HCT116 (cell line): ENCODE results near the gene RNF112. TPM values are rescaled to one million over a fixed set of nuclear protein-coding genes. Genes with fewer than 3 reads are reported as not detected.
"Not testable (repeated sequence)": the region's sequence is repeated elsewhere in the genome, so short reads cannot be mapped to it uniquely, and the experiment has no call there.

Source experiments
- ATAC-seq: fragments of 200-7000 bp; cut with Tn5 transposase; 2 replicates; pipeline ENCODE4 v1.9.1; 2020; ENCODE audit warnings: mild to moderate bottlenecking, moderate library complexity
- BruUV-seq: library from RNA; stranded (reverse); fragments of 400-500 nt; replicated peaks from 2 replicates; lab custom pipeline; 2021; lab: Mats Ljungman, UMichigan
- CTCF ChIA-PET: fragments of 300-600 bp; sonication (Branson Sonifier 250); formaldehyde crosslinking; loops from one replicate; lab custom pipeline; 2021; ENCODE audit warnings: antibody characterized with exemption; lab: Charles Lee
- POLR2A ChIA-PET: fragments of 300-600, 350-600 bp; sonication (Branson Sonifier 250); formaldehyde crosslinking; loops from one replicate; lab custom pipeline; 2021; ENCODE audit warnings: antibody characterized with exemption; lab: Charles Lee
- RAD21 ChIA-PET, 2 experiments: fragments of 300-600 bp; sonication (Branson Sonifier 250); formaldehyde crosslinking; loops; one replicate each; lab custom pipeline; 2023; ENCODE audit warnings: low total read pairs in 2 of 2; ENCODE audit not compliant: uncharacterized antibody in 2 of 2, unreplicated experiment in 2 of 2, low non-redundant PET in 1 of 2; lab: Charles Lee
- DNase-seq: peaks from one replicate; pipeline ENCODE4 v3.0.0-alpha.2; 2010; ENCODE audit warnings: low read depth, low spot score
- H2AFZ ChIP-seq: fragments of 200-600 bp; shearing (Covaris generic), sonication (generic); 2 replicates; pipeline ENCODE4 v1.6.1; 2017; ENCODE audit warnings: low read depth, mixed run types, mixed read lengths, antibody characterized with exemption, low read length; ENCODE audit not compliant: poor library complexity, severe bottlenecking
- H3K27ac ChIP-seq: 2 replicates; pipeline ENCODE4 v1.5.1; 2012; ENCODE audit warnings: low read depth, low read length
- H3K27me3 ChIP-seq: fragments of 200-600 bp; sonication (generic); 2 replicates; pipeline ENCODE4 v1.6.1; 2016; ENCODE audit warnings: mixed run types, low read length, mixed read lengths; ENCODE audit not compliant: insufficient read depth
- H3K36me3 ChIP-seq, 2 experiments: fragments of 200-500 bp in 1 of 2; fragments of 200-600 bp in 1 of 2; sonication (Bioruptor generic) in 1 of 2; sonication (generic) in 1 of 2; 2 replicates each; pipeline versions ENCODE4 v1.5.1 to v1.6.1; 2014 to 2016; ENCODE audit warnings: low read length in 2 of 2, inconsistent platforms in 1 of 2, mixed read lengths in 1 of 2, mixed run types in 1 of 2; ENCODE audit not compliant: insufficient read depth in 2 of 2, control insufficient read depth in 1 of 2
- H3K4me1 ChIP-seq, 2 experiments: fragments of 200-600 bp in 1 of 2; sonication (generic) in 1 of 2; 2 replicates each; pipeline versions ENCODE4 v1.5.1 to v1.6.1; 2012 to 2017; ENCODE audit warnings: low read length in 2 of 2, inconsistent platforms in 1 of 2, mild to moderate bottlenecking in 1 of 2, mixed read lengths in 1 of 2, mixed run types in 1 of 2, moderate library complexity in 1 of 2; ENCODE audit not compliant: insufficient read depth in 2 of 2, control insufficient read depth in 1 of 2
- H3K4me2 ChIP-seq: fragments of 200-600 bp; sonication (generic); 2 replicates; pipeline ENCODE4 v1.6.1; 2017; ENCODE audit warnings: mixed run types, low read length, mixed read lengths
- H3K4me3 ChIP-seq, 2 experiments: fragments of 200-600 bp in 1 of 2; sonication (generic) in 1 of 2; replicated peaks in 1 of 2; 2 replicates each; pipeline ENCODE4 v1.5.1; 2011 to 2016; ENCODE audit warnings: low read length in 2 of 2, control low read depth in 1 of 2, low read depth in 1 of 2, mild to moderate bottlenecking in 1 of 2, mixed read lengths in 1 of 2, mixed run types in 1 of 2
- H3K79me2 ChIP-seq: fragments of 200-600 bp; sonication (generic); 2 replicates; pipeline ENCODE4 v1.6.1; 2017; ENCODE audit warnings: mild to moderate bottlenecking, mixed run types, low read length, moderate library complexity, mixed read lengths; ENCODE audit not compliant: insufficient read depth
- H3K9ac ChIP-seq: fragments of 200-600 bp; sonication (generic); 2 replicates; pipeline ENCODE4 v1.6.1; 2016; ENCODE audit warnings: low read length, mixed read lengths
- H3K9me2 ChIP-seq: fragments of 200-600 bp; sonication (generic), shearing (Covaris generic); 2 replicates; pipeline ENCODE4 v1.6.1; 2017; ENCODE audit warnings: mixed run types, mild to moderate bottlenecking, moderate library complexity; ENCODE audit not compliant: insufficient read depth
- H3K9me3 ChIP-seq, 2 experiments: fragments of 200-500 bp in 1 of 2; fragments of 200-600 bp in 1 of 2; sonication (Bioruptor generic) in 1 of 2; sonication (generic) in 1 of 2; 2 replicates each; pipeline ENCODE4 v1.6.1; 2014 to 2017; ENCODE audit warnings: low read length in 2 of 2, mixed read lengths in 2 of 2, inconsistent platforms in 1 of 2, low read depth in 1 of 2, mild to moderate bottlenecking in 1 of 2, mixed run types in 1 of 2, moderate library complexity in 1 of 2; ENCODE audit not compliant: control insufficient read depth in 1 of 2, insufficient read depth in 1 of 2
- H4K20me1 ChIP-seq: fragments of 200-600 bp; sonication (generic), shearing (Covaris generic); 2 replicates; pipeline ENCODE4 v1.6.1; 2017; ENCODE audit warnings: mixed run types, mild to moderate bottlenecking, moderate library complexity; ENCODE audit not compliant: insufficient read depth
- CBX3 ChIP-seq: IDR thresholded peaks from 2 replicates; pipeline ENCODE4 v1.6.1; 2012; ENCODE audit warnings: low read depth
- CEBPB ChIP-seq: IDR thresholded peaks from 2 replicates; pipeline ENCODE4 v1.6.1; 2012; ENCODE audit warnings: low read depth
- EGR1 ChIP-seq: IDR thresholded peaks from 2 replicates; pipeline ENCODE4 v1.6.1; 2012; ENCODE audit warnings: low read depth
- ELF1 ChIP-seq: IDR thresholded peaks from 2 replicates; pipeline ENCODE4 v1.6.1; 2012; ENCODE audit warnings: low read depth, borderline replicate concordance
- EZH2phosphoT487 ChIP-seq: fragments of 200-600 bp; IDR thresholded peaks from 2 replicates; pipeline ENCODE4 v1.6.1; 2018; ENCODE audit warnings: antibody characterized with exemption, borderline replicate concordance
- FOSL1 ChIP-seq: IDR thresholded peaks from 2 replicates; pipeline ENCODE4 v1.6.1; 2012; ENCODE audit warnings: low read depth
- POLR2AphosphoS5 ChIP-seq: IDR thresholded peaks from 2 replicates; pipeline ENCODE4 v1.6.1; 2011; ENCODE audit warnings: mild to moderate bottlenecking, low read depth, low read length, moderate library complexity
- RAD21 ChIP-seq: IDR thresholded peaks from 2 replicates; pipeline ENCODE4 v1.6.1; 2012; ENCODE audit warnings: low read depth, mild to moderate bottlenecking
- SIN3A ChIP-seq: IDR thresholded peaks from 2 replicates; pipeline ENCODE4 v1.6.1; 2012; ENCODE audit warnings: low read depth
- SP1 ChIP-seq: IDR thresholded peaks from 2 replicates; pipeline ENCODE4 v1.6.1; 2012; ENCODE audit warnings: low read depth
- TCF7L2 ChIP-seq: IDR thresholded peaks from 2 replicates; pipeline ENCODE4 v1.7.0; 2011; ENCODE audit warnings: borderline replicate concordance, inconsistent platforms; ENCODE audit not compliant: insufficient read depth, insufficient read length; ENCODE audit errors: extremely low read depth
- ZFX ChIP-seq: fragments of 450-650 bp; IDR thresholded peaks from 2 replicates; pipeline ENCODE4 v1.6.1; 2017
- intact Hi-C: fragments of 100-400 bp; cut with micrococcal nuclease; formaldehyde crosslinking; loops from 2 replicates; pipeline ENCODE4 v1.10.0; 2022
- total RNA-seq: library from RNA; stranded (reverse); gene quantifications from one replicate; pipeline ENCODE4 v1.2.1, GENCODE V29; 2021; ENCODE audit not compliant: unreplicated experiment
- TF ChIP-seq, protein P1 (sequence below): IDR thresholded peaks from 2 replicates; pipeline ENCODE4 v1.6.1; 2011; ENCODE audit warnings: mild to moderate bottlenecking, low read length, moderate library complexity; ENCODE audit not compliant: insufficient replicate concordance; ENCODE audit errors: extremely low read depth
- TF ChIP-seq, protein P2 (sequence below): IDR thresholded peaks from 2 replicates; pipeline ENCODE4 v1.6.1; 2012; ENCODE audit warnings: low read depth

Gene RNF112
- total RNA-seq, 1 experiment from 2014 or later, result 0.98 TPM

- not testable (repeated sequence) for H3K27ac ChIP-seq, H3K4me2 ChIP-seq, BruUV-seq
Observed at GRCh38 chr17:19441288-19441687, 30.3 kb downstream of the RNF112 start.

DNA sequence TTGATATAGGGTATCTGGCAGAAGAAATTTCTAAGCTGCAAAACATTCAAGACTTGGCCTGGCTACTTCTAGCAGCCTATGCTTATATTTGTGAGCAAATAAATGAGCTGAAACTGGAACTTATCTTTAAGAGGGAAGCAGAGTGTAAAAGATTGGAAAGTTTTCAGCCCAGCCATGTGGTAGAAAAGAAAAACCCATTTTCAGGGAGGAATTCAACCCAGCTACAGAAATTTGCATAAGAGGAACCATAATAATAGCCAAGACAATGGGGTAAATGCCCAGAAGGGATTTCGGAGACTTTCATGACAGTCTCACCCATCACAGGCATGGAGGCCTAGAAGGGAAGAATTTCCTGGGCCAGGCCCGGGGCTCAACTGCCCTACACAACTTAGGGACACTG lies 31.7 kb downstream of the RNF112 start:
- Histone ChIP-seq H3K79me2 (no peaks in the 10 kb centered on the region), H3K9me2 (no peaks in the 10 kb centered on the region), H2AFZ (no peak overlapping the region), H3K4me1 (peaks cover 3 to 8% of the 10 kb centered on the region in 2 experiments; a peak in 3 of 4 replicates), H3K4me2 (no peak overlapping the region), H3K36me3 (no peaks in the 10 kb centered on the region), H3K4me3 (no peak overlapping the region), H3K9ac (no peak overlapping the region), H4K20me1 (no peaks in the 10 kb centered on the region), H3K27ac (no peak overlapping the region), H3K9me3 (peaks cover 6% of the 10 kb centered on the region in 2 experiments; a peak in 2 of 4 replicates), H3K27me3 (no peaks in the 10 kb centered on the region)
- ChIA-PET POLR2A (no interaction called here), CTCF (no interaction called here), RAD21 (no interaction called here)
- DNase-seq (no peak), ATAC-seq (no peak)
- BruUV-seq, result no TSS peak
- intact Hi-C loops, result no loop called here
- TF ChIP-seq CBX3 (no peak), RAD21 (no peak), ZFX (no peak), FOSL1 (no peak), EGR1 (no peak), TCF7L2 (no peak), SP1 (no peak), SIN3A (no peak), POLR2AphosphoS5 (no peak), EZH2phosphoT487 (no peak), ELF1 (no peak), CEBPB (no peak)
- TF ChIP-seq, protein P1, sequence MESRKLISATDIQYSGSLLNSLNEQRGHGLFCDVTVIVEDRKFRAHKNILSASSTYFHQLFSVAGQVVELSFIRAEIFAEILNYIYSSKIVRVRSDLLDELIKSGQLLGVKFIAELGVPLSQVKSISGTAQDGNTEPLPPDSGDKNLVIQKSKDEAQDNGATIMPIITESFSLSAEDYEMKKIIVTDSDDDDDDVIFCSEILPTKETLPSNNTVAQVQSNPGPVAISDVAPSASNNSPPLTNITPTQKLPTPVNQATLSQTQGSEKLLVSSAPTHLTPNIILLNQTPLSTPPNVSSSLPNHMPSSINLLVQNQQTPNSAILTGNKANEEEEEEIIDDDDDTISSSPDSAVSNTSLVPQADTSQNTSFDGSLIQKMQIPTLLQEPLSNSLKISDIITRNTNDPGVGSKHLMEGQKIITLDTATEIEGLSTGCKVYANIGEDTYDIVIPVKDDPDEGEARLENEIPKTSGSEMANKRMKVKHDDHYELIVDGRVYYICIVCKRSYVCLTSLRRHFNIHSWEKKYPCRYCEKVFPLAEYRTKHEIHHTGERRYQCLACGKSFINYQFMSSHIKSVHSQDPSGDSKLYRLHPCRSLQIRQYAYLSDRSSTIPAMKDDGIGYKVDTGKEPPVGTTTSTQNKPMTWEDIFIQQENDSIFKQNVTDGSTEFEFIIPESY, result no peak
- TF ChIP-seq, protein P2, sequence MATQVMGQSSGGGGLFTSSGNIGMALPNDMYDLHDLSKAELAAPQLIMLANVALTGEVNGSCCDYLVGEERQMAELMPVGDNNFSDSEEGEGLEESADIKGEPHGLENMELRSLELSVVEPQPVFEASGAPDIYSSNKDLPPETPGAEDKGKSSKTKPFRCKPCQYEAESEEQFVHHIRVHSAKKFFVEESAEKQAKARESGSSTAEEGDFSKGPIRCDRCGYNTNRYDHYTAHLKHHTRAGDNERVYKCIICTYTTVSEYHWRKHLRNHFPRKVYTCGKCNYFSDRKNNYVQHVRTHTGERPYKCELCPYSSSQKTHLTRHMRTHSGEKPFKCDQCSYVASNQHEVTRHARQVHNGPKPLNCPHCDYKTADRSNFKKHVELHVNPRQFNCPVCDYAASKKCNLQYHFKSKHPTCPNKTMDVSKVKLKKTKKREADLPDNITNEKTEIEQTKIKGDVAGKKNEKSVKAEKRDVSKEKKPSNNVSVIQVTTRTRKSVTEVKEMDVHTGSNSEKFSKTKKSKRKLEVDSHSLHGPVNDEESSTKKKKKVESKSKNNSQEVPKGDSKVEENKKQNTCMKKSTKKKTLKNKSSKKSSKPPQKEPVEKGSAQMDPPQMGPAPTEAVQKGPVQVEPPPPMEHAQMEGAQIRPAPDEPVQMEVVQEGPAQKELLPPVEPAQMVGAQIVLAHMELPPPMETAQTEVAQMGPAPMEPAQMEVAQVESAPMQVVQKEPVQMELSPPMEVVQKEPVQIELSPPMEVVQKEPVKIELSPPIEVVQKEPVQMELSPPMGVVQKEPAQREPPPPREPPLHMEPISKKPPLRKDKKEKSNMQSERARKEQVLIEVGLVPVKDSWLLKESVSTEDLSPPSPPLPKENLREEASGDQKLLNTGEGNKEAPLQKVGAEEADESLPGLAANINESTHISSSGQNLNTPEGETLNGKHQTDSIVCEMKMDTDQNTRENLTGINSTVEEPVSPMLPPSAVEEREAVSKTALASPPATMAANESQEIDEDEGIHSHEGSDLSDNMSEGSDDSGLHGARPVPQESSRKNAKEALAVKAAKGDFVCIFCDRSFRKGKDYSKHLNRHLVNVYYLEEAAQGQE, result no peak

More at GRCh38 chr17:19441288-19441687, 30.3 kb downstream of the RNF112 start:
- H3K4me3 ChIP-seq, H3K9me3 ChIP-seq, DNase-seq, H3K79me2 ChIP-seq, H3K9ac ChIP-seq, H3K9me2 ChIP-seq, ATAC-seq, CTCF ChIA-PET, intact Hi-C loops, RAD21 ChIA-PET, H3K4me1 ChIP-seq, H3K36me3 ChIP-seq, H4K20me1 ChIP-seq, H2AFZ ChIP-seq, POLR2A ChIA-PET, H3K27me3 ChIP-seq: not testable (repeated sequence)
